Femur (tissue), 1 donor: ENCODE measurements around the gene SLC25A10.
A peak's percentile ranks its signal among the peaks of the same experiment; 100 is the strongest.

Source experiments
- DNase-seq: peaks from one replicate; pipeline ENCODE4 v3.0.0-alpha.2; 2017

Gene SLC25A10

DNA sequence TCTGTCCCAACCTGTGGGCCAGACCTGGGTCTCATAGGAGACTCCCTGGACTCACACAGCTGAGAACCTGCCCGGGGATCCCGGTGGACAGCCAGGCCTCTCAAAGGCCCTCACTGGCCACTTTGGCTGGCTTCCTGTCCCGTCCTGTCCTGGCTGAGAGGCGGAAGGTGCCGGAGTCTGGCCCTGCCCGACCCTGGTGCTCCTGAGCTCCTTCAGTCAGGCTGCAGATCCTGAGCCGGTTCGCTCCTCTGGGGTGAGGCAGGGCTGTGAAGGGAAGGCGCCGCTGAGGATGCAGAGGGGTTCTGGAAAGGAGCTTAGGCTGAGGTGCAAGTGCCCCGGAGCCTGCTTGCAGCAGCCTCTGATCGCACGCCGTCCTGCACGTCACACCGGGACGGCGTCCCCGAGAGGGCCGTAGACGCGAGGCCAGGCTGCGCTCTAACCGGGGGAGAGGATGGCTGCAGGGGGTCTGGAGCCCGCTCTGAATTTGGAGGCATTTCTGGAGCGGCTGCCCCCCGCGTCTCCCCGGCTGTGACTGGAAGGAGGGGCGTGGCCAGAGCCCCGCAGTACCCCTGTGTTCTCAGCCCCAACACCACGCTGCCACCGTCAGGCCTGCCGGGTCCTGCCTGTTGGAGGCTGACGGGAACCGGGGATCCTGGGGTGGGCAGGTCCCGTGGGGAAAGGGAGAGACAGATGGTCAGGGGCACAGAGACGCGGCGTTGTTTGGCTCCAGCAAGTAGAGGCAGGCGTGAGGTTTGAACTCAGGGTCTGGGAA is 24.1 kb upstream of the SLC25A10 start:
- no peak for DNase-seq

DNA sequence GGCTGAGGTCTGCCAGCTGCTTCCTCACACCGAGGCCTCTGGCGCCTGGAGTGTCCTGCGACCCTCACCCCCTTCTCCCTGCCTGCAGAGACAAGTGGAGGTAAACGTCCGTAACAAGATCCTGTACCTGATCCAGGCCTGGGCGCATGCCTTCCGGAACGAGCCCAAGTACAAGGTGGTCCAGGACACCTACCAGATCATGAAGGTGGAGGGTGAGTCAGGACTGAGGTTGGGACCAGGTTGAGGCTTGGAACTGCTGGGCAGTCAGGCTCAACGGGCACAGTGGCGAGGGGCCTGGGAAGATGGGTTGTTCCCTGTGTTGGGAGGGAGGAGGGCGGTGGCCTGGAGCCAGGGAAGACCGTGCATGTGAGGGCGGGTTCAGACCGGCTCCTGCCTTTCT is 23.5 kb upstream of the SLC25A10 start:
- DNase-seq: no peak

DNA sequence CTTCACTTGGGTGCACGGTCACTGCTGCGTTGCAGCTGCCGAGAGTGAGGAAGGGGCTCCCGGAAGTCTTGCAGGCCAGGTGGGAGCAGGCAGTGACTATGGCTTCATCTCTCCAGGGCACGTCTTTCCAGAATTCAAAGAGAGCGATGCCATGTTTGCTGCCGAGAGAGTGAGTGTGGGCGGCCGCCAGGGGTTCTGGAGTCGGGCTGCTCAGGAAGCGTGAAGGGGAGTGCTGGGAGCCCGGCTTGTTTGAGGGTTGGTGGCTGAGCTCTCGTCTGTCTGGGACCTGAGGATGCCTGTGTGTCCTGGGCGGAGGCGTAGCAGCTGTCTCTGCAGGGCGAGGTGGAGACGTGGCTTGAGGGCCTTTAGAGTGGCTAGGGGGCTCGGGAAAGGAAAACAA is 22.0 kb upstream of the SLC25A10 start:
- no peak for DNase-seq

DNA sequence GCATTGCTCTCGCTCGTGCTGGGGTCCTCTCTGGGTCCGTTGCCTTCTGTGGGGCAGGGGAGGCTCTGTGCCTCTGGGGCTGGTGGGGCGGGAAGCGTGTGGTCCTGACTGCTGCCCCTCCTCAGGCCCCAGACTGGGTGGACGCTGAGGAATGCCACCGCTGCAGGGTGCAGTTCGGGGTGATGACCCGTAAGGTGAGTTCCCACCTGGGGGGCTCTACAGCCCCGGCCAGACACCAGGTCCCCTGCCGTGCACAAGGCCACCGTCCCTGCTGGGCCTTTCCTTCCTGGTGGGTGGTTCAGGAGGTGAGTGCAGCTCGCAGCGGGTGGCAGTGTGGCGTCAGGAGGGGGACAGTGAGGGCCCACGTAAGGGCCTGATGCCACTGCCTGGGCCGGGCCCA is 21.5 kb upstream of the SLC25A10 start:
- no peak for DNase-seq

DNA sequence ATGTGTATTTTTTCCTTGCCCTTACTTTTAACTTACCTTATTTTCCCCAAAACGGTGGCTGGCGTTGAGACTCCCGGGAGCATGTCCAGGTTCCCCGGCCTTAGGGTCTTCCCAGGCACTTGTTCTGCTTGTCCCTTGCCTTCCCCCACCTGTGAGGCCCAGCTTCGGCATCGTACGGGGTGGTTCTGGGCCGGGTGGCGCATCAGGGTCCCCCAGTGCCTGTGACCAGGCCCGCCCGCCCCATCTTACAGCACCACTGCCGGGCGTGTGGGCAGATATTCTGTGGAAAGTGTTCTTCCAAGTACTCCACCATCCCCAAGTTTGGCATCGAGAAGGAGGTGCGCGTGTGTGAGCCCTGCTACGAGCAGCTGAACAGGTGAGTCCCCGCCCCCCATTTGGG is 20.9 kb upstream of the SLC25A10 start:
- DNase-seq: no peak

DNA sequence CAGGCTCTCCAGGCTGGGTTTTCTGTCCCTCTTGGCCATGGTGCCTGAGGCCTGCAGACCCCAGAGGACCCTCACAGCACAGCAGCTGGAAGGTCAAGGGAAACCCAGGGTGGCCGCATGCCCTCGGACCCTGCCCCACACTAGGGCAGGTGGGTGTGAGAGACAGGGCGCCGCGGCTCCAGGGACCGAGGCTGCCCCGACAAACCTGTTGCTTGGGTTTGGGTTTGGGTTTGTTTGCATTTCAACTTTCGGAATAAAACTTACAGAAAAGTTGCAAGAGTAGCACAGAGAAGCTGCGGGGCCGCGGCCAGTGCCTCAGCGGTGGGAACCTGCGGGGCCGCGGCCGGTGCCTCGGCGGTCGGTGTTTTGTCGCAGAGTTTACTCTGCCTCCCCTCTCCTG is 20.5 kb upstream of the SLC25A10 start:
- no peak for DNase-seq

DNA sequence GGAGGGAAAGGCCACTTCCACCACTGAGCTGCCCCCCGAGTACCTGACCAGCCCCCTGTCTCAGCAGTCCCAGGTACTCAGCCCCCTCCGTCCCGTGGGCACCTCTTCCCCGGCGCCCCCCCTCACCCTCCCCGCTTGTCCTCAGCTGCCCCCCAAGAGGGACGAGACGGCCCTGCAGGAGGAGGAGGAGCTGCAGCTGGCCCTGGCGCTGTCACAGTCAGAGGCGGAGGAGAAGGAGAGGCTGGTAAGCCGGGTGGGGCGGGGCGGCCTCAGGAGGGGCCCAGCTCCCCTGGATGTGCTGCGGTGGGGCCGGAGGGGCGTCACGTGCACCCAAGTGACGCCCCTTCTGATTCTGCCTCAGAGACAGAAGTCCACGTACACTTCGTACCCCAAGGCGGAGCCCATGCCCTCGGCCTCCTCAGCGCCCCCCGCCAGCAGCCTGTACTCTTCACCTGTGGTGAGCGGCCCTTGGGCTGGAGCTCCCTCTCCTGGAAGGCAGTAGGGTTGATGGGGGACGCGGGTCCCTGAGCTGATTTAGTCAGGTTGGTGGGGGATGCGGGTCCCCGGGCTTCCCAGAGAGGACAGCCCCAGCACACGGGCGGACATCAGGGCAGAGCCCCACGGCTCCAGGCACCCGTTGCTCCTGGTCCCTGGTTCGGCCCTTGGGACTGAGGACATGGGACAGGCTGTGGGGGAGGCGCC is 18.4 kb upstream of the SLC25A10 start:
- no peak for DNase-seq

DNA sequence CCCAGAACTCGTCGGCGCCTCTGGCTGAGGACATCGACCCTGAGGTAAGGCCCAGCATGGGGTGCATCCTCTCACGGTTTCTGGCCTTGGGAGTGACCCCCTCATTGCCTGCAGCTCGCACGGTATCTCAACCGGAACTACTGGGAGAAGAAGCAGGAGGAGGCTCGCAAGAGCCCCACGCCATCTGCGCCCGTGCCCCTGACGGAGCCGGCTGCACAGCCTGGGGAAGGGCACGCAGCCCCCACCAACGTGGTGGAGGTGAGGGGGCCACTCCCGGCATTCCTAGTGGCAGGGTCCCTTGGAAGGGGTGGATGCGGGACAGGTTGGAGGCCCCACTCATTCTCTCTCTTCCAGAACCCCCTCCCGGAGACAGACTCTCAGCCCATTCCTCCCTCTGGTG is 17.3 kb upstream of the SLC25A10 start:
- DNase-seq: no peak

DNA sequence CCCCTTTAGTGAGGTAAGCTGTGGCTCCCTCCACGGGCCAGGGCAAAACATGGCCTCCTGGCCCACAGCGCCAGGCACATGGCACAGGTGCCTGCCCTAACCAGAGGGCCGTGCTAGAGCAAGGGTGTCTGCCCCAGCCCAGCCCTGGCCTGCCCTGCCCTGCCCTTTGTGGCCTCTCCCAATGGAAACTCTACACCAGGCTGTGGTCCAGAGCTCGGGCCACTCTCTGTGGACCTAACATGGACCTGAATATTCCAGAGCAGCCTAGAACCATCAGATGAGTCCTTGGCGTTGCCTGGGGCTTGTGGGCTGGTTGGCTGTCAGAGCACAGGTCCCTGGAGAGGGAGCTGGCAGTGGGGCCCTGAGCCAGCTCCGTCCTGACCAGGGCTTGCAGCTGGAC is 16.9 kb upstream of the SLC25A10 start:
- no peak for DNase-seq

DNA sequence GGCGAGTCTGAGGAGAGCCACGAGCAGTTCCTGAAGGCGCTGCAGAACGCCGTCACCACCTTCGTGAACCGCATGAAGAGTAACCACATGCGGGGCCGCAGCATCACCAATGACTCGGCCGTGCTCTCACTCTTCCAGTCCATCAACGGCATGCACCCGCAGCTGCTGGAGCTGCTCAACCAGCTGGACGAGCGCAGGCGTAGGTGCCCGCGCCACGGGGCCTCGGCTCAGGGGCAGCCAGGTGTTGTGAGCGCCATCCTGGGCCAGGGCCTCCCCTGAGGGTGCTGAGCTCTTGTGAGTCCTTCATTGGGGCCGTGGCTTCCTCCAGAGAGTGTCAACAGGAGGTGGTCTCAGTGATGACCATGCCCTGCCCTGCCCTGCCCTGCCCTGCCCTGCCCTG is 16.3 kb upstream of the SLC25A10 start:
- no peak for DNase-seq

DNA sequence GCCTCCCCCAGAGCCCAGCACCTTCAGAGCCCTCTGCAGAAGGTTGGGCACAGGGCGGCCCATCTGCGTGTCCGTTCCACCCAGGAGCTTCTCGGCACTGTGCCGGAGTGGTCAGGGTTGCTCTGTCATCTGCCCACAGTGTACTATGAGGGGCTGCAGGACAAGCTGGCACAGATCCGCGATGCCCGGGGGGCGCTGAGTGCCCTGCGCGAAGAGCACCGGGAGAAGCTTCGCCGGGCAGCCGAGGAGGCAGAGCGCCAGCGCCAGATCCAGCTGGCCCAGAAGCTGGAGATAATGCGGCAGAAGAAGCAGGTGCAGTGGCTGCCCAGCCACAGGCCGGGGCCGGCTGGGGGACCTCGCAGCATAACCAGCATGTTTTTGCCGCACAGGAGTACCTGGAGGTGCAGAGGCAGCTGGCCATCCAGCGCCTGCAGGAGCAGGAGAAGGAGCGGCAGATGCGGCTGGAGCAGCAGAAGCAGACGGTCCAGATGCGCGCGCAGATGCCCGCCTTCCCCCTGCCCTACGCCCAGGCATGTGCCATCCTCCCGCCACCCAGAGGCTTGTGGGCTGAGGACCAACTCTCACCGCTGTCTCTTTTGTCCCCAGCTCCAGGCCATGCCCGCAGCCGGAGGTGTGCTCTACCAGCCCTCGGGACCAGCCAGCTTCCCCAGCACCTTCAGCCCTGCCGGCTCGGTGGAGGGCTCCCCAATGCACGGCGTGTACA is 15.7 kb upstream of the SLC25A10 start:
- no peak for DNase-seq

DNA sequence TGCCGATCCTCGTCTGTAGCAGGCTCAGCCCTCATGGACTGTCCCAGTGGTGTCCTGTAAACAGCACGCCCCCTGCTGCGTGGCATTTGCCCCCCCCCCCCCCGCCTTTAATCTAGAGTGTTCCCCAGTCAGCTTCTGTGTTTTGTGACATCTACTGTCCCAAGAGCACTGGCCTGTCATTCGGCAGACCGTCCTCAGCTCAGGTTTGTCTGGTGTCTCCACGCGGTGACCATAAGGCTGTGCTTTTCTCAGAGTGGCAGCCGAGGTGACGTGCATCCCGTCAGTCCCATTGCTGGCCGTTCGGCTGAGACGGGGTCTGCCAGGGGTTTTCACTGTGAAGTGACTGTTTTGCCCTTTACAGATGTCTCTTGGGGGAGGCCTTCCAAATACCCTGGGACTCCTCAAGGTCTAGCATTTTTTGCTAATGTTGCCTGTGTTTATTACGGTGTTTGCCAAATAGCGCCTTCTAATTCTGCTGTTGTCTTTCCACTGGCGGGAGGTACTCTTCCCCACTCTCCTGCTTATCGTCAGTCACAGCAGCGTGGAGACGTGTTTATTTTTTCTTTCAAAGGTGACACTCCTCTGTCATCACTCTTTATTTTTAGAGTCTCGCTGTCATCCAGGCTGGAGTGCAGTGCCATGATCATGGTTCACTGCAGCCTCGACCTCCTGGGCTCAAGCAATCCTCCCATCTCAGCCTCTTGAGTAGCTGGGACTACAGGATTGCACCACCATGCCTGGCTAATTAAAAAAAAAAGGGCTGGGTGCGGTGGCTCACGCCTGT is 14.6 kb upstream of the SLC25A10 start:
- DNase-seq: no peak

DNA sequence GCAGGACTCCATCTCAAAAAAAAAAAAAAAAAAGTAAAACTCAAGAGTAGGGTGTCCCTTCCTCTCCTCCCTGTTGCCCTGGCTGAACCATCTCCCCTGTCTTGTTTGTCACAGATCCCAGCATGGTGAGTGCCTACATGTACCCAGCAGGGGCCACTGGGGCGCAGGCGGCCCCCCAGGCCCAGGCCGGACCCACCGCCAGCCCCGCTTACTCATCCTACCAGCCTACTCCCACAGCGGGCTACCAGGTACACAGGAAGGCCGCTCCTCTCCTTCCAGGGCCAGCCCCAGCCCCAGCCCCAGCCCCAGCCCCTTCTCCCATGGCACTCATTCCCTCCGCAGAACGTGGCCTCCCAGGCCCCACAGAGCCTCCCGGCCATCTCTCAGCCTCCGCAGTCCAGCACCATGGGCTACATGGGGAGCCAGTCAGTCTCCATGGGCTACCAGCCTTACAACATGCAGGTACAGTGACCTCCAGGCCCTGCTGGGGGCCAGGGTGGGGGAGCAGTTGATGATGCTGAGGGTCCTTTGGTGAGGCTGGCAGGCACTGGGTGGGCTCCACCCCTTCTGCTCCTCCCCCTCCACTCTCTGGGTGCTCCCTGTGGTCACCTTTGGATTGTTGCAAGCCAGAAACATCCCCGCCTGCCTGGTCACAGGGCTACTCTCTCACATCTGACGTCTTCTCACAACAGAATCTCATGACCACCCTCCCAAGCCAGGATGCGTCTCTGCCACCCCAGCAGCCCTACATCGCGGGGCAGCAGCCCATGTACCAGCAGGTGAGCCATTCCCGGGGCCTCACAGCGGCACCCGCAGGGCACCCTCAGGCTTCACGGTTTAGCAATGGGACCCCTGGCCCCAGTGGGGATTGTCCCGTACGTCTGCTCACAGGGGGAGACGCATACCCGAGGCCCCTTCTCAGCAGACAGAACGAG is 11.5 kb upstream of the SLC25A10 start:
- DNase-seq: no peak

DNA sequence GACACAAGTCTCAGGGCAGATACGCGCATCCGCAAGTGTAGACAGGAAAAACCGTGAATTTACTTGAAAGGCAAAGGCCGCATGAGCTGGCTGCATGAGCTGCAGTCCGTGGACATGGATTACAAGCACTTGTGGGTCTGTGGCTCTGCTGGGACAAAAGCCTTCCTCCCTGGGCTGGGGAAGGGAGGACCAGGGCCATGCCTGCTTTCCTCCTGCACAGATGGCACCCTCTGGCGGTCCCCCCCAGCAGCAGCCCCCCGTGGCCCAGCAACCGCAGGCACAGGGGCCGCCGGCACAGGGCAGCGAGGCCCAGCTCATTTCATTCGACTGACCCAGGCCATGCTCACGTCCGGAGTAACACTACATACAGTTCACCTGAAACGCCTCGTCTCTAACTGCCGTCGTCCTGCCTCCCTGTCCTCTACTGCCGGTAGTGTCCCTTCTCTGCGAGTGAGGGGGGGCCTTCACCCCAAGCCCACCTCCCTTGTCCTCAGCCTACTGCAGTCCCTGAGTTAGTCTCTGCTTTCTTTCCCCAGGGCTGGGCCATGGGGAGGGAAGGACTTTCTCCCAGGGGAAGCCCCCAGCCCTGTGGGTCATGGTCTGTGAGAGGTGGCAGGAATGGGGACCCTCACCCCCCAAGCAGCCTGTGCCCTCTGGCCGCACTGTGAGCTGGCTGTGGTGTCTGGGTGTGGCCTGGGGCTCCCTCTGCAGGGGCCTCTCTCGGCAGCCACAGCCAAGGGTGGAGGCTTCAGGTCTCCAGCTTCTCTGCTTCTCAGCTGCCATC is 10.6 kb upstream of the SLC25A10 start:
- DNase-seq: no peak

DNA sequence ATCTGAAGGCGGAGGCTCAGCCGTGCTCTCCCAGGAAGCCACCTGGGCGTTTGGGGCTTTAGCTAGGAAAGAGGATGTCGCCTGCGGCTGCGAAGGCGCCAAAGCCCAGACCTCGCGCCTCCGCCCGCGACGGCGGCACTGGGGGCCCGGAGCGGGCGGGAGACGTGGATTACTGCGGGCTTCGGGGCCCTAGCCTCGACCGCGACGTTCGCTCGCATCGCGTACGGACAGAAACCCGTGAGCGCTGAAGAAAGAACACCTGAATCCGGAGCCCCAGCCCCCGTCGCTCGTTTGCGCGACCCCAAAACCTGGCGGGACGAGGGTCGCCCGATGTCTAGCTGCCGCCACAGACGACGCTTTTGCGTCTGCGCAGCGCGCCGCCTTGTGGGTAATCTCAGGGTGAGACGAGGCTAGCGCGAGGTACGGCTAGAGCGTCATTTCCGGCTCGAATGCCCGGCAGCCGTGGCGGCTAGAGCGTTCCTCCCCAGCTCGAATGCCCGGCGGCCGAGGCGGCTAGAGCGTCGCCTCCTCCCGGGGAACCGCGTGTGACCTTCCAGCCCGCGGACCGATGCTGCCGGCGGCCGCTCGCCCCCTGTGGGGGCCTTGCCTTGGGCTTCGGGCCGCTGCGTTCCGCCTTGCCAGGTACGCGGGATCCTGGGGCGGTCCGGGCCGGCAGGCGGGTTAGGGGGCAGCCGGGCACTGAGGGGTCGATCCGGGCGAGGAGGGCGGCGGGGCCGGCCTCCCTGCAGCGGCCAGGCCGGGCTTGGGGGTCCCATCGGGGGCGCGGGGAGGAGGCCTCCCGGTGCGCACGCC is 8.9 kb upstream of the SLC25A10 start, which contains the start of gene MRPL12:
Gene MRPL12 (plus strand): TSS at position 434 of the 813 bp plus-strand sequence. CDS start 135 bp downstream, at position 569.
- peak; percentile 96 for DNase-seq

DNA sequence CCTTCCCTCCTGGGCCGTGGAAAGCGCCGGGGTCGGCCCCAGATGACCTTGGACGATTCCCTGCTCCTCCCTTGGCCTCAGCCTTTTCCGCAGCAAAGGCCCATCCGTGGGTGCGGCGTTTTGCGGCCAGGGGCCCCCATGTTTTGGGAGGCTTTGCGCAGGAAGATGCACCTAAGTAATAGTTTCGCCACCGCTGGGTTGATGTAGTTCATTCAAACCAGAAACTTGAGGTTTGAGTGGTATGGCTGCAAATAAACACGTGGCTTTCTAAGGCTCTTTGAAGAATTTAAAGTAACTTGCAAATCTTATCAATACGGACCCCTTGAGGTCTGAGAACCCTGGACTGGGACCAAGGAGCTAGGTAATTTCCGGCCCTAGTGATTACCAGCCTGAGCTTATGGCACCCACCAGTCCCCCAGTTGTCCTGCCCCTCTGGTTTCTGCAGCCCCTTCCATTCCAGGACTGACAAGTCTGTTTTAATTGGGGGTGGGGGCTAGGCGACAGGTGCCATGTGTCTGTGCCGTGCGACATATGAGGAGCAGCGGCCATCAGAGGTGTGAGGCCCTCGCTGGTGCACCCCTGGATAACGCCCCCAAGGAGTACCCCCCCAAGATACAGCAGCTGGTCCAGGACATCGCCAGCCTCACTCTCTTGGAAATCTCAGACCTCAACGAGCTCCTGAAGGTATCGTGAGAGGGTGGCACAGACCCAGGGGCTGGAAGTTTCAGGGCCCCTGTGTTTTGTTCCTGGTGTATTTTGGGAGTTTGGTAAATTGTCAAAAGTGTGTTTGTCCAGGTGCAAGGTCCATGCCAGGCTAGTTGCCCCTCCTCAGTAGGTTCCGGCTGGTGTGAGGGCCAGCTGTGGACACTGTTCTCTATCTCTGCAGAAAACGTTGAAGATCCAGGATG is 8.1 kb upstream of the SLC25A10 start:
- DNase-seq: no peak

DNA sequence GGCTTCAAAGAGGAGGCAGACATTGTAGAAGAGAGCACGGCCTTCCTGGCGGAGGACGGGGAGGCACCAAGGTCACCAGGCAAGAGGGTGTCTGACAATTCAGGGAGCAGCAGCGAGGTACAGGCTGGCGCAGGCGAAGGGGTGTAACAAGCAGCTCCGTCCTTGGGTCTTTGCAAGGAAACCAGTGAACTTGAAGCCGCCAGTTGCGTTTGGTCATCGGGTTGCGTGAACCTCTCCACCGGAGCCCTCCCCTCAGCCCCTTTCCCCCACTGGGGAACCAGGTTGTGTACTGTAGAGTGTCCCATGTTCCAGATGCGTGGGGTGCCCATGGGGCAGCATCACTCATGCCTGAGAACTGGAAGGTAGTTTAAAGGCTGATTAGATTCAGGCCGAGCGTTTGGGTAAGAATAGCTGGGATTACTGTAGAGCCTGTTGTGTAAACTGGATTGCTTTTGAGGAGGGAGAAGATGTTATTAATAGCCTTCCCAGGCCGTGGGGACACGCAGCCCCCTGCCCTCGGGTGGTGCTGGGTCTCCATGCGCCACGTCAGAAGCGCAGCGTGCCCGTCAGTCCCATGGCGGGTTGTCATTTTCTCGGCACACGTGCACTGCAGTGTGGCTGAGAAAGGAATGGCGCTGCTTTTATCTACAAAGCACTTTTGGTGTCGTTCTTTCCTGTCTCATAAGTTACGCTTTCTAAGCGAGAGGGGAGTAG is 6.4 kb upstream of the SLC25A10 start:
- no peak for DNase-seq

DNA sequence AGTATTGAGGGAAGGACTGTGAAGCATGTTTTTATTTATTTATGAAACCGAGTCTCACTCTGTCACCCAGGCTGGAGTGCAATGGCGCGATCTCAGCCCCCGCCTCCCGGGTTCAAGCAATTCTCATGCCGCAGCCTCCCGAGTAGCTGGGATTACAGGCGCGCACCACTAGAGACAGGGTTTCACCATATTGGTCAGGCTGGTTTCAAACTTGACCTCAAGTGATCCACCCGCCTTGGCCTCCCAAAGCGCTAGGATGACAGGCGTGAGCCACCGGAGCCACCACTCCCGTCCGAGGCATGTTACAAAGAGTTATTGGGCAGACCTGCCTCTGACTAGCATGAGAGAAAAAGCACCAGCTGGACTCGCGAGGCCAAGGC is 5.9 kb upstream of the SLC25A10 start:
- DNase-seq: no peak
